Measurements from ENCODE around the gene INHBE.

INHBE gene

DNA sequence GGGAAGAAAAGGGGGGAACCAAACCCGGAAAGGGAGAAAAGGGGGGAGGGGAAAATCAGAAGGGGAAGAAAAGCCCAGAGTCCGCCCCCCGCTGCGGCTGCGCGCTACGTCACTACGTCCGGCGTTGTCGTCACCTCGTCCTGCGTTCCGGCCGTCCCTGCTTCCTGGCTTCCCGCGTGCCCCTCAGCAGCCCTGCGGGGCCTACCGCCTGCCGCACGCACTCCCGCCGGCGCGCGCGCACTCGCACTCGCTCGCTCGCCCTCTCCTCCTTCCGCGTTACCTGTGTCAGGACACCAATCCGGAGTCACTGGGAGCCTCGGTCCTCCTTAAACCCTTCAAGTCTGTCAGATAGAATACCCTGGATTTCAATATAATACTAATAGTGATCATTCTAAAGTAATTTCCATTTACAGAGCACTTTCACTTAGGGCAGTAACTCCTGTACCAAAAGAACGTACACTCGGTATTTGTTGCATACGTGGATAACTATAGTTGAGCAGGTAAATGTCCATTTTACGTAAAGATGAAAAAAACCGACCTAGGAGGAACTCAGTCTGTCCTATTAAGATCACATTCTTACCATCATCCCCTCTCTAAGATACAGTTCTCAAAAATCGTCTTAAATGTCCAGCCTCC, 24.1 kb upstream of the INHBE start, which contains the start of gene R3HDM2 (continued):
- TF ChIP-seq PATZ1 (tag by site-specific recombination; IDR thresholded peaks at IDR 0.05) (peak; percentile 70), ZNF394 (tag by site-specific recombination; IDR thresholded peaks at IDR 0.05; ENCODE audit: borderline replicate concordance) (peak; percentile 30; the same call in 1 of the 2 replicates), ZNF747 (tag by site-specific recombination; IDR thresholded peaks at IDR 0.05) (no peak), ZNF16 (tag by site-specific recombination; IDR thresholded peaks at IDR 0.05; ENCODE audit: low read depth) (no peak), ZNF660 (tag by site-specific recombination; IDR thresholded peaks at IDR 0.05) (peak; percentile 57), ZNF610 (tag by site-specific recombination; IDR thresholded peaks at IDR 0.05; ENCODE audit: borderline replicate concordance) (no peak), ZNF658 (tag by site-specific recombination; IDR thresholded peaks at IDR 0.05) (no peak), GLI4 (tag by site-specific recombination; IDR thresholded peaks at IDR 0.05) (no peak), ZFP37 (tag by site-specific recombination; IDR thresholded peaks at IDR 0.05) (no peak), AEBP2 (tag by site-specific recombination; IDR thresholded peaks at IDR 0.05; ENCODE audit: borderline replicate concordance) (no peak), KLF9 (tag by site-specific recombination; IDR thresholded peaks at IDR 0.05; ENCODE audit: low read depth) (no peak), ZNF112 (tag by site-specific recombination; IDR thresholded peaks at IDR 0.05) (no peak), ZNF560 (tag by site-specific recombination; IDR thresholded peaks at IDR 0.05; ENCODE audit: borderline replicate concordance) (no peak), ZNF624 (tag by site-specific recombination; IDR thresholded peaks at IDR 0.05) (no peak), BCL11B (tag by site-specific recombination; IDR thresholded peaks at IDR 0.05; ENCODE audit: low read depth) (no peak), ZNF585B (tag by site-specific recombination; IDR thresholded peaks at IDR 0.05) (no peak), OSR2 (tag by site-specific recombination; IDR thresholded peaks at IDR 0.05) (peak; percentile 57), ZNF274 (IDR thresholded peaks at IDR 0.05; ENCODE audit: low read length) (no peak), ZNF274 (tag by site-specific recombination; IDR thresholded peaks at IDR 0.05; ENCODE audit: borderline replicate concordance) (no peak), SALL2 (tag by site-specific recombination; IDR thresholded peaks at IDR 0.05; ENCODE audit: borderline replicate concordance) (no peak), ZNF449 (tag by site-specific recombination; IDR thresholded peaks at IDR 0.05) (no peak; the same call in 1 of the 2 replicates), ZNF701 (tag by site-specific recombination; IDR thresholded peaks at IDR 0.05) (0 out of 2 replicates have a peak, but pooled peaks have one; percentile 39), BCL11A (tag by site-specific recombination; IDR thresholded peaks at IDR 0.05; ENCODE audit: low read depth) (no peak), ZNF639 (tag by site-specific recombination; IDR thresholded peaks at IDR 0.05) (no peak), ZNF184 (tag by site-specific recombination; IDR thresholded peaks at IDR 0.05) (no peak), ZNF202 (tag by site-specific recombination; IDR thresholded peaks at IDR 0.05; ENCODE audit: borderline replicate concordance) (no peak)
- TF ChIP-seq, protein P1, sequence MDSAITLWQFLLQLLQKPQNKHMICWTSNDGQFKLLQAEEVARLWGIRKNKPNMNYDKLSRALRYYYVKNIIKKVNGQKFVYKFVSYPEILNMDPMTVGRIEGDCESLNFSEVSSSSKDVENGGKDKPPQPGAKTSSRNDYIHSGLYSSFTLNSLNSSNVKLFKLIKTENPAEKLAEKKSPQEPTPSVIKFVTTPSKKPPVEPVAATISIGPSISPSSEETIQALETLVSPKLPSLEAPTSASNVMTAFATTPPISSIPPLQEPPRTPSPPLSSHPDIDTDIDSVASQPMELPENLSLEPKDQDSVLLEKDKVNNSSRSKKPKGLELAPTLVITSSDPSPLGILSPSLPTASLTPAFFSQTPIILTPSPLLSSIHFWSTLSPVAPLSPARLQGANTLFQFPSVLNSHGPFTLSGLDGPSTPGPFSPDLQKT (IDR thresholded peaks at IDR 0.05; ENCODE audit: borderline replicate concordance, low read depth, low read length), result no peak

All from HEK293 (cell line).